GM18519 (cell line): ENCODE results near the gene OPTN.
"Not testable (repeated sequence)": the region's sequence is repeated elsewhere in the genome, so short reads cannot be mapped to it uniquely, and the experiment has no call there.

ENCODE experiments used
- ATAC-seq: cut with Tn5 transposase; IDR thresholded peaks from one replicate; pipeline ENCODE4 v1.9.1; 2021; ENCODE audit warnings: mild to moderate bottlenecking, moderate library complexity; ENCODE audit not compliant: unreplicated experiment, low FRiP score

Gene OPTN

GRCh38 chr10:13099666-13100348, at the start of gene OPTN:
TSS of gene OPTN (plus strand) at chr10:13100163. CDS start at chr10:13109123, 8,960 bp downstream.
- peak; percentile 42 for ATAC-seq

DNA sequence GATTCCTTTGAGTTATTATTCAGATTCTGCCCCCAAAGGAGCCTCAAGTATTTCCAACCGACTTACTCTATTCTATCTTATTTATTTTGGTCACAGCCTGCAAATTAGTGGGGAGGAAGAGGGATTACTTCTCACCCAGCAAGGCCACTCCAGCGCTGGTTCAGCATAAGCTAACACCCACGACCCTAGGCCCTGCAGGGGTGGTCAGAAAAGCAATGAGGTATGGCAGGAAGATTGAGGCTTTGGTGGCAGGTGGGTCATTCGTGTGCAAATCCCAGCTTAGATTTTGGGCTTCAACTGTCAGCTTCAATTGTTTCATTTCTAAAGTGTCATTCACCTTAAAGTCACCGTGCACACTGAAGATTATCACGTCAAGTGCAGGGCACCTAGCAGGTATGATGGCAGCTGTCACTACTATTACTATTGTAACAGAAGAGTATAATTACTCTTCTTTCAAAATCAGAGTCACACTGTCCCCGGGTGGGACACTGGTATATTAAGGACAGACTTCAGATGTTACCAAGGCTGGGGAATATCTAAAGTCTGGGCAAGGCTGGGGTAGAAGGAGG, 48.8 kb upstream of the OPTN start:
- ATAC-seq, result no peak

DNA sequence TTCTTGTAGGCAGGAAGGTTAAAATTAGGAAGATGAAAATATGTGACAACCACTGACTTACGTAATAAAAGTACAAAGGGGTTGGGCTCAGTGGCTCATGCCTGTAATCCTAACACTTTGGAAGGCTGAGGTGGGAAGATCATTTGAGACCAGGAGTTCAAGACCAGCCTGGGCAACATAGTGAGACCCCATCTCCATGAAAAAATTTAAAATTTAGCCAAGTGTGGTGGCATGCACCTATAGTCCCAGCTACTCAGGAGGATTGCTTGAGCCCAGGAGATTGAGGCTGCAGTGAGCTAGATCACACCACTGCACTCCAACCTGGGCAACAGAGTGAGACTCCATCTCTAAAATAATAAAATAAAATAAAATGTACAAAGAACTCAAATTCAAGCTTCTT, 46.8 kb upstream of the OPTN start:
- ATAC-seq, result not testable (repeated sequence)

DNA sequence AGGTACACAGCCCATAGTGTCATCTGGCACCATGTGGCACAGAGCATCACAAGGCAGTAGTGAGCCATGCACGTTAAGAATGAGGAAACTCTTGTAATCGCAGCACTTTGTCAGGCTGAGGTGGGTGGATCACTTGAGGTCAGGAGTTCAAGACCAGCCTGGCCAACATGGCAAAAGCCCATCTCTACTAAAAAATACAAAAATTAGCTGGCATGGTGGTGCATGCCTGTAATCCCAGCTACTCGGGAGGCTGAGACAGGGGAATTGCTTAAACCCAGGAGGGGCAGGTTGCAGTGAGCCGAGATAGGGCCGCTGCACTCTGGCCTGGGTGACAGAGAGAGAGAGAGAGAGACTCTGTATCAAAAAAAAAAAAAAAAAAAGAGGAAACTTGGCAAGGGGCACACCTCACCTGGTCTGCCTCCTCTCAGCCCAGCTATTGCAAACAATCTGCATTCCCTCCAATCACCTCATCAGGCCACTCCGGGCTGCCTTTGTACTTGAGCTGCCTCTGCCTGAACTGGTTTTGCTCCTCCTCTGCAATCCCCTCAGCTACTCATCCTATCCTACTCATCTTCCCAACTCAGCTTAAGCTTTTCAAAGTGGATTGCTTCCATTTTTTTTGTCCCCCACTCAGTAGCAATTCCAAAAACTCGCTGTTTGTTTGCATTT, 46.0 kb upstream of the OPTN start:
- no peak for ATAC-seq

- ATAC-seq, result no peak
These were observed 45.1 kb upstream of the OPTN start for GRCh38 chr10:13054844-13055243.

DNA sequence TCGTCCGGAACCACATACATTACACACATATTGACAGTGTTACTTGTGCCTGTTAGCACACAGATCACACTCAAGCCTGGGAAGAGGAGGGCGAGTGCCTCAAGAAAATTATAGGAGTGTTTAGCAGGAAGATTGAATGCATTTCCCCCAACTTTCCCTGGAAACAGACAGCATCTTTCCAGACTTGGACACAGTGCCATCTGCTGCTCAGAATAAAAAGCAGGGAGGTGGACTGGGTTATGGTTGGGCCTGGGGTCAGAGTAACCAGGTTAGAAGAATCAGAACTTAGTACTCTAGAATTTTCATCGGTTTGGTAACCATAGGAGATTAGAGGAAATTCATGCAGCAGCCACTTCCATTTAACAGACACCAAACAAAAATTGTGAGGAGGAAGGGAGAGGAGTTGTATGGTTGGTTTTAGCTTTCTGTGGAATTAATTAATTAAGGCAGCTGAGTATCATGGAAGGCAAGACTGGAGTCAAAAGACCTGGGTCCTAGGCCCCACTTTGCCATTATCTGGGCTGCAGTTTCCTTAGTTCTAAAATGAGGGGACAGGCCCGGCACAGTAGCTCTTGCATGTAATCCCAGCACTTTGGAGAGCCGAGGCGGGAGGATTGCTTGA, 43.4 kb upstream of the OPTN start:
- no peak for ATAC-seq

DNA sequence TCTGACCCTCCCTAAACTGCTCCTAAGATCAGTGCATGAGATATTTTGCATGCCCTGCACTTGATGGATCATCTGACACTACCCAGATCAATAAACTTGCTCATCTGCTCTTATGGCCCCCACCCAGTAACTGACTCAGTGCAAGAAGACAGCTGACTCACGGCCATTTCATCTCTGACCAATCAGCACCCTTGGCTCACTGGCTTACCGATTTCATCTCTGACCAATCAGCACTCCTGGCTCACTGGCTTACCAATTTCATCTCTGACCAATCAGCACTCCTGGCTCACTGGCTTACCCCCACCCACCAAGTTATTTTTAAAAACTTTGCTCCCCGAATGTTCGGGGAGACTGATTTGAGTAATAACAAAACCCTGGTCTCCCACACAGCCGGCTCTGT, 37.2 kb upstream of the OPTN start:
- ATAC-seq, result no peak

- ATAC-seq, result no peak
These were observed 33.4 kb upstream of the OPTN start for GRCh38 chr10:13066527-13066926.

DNA sequence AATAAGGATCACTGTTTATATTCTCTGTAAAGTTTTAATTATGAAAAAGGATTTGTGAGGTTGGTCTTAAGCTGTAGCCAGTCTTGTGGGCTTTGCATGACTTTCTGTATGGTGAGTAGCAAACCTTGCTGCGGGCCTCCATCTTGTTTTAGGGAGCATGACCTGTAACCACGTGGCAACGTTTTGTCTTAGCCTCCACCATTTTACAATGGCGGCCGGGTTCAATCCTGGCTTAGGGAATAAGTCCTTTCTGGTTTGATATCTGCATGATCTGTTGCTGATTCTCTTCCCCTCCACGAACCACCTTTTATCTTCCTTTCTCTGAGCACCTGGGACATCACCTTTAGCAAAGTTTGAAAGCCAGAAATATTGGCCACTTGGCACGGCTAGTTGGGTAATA, 32.5 kb upstream of the OPTN start:
- no peak for ATAC-seq

- no peak for ATAC-seq
These were observed 31.9 kb upstream of the OPTN start for GRCh38 chr10:13068071-13068470.

DNA sequence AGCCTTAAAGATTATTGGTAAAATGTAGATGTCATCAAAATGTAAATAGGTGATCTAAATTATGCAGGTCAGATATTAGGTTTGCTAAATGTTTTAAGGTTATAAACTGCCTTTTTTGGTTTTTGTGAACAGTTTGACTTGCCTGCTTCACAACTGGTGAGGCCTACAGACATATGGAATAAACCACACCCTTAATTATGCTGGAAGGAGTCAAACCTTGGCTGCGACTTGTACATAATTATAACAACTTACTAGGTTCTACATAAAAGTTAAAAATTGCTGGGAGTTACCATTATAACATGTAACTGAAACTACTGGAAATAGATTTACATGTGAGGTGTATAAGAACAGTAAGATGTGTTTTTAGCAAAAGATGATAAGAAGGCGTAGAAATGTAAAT, 31.5 kb upstream of the OPTN start:
- ATAC-seq, result no peak

DNA sequence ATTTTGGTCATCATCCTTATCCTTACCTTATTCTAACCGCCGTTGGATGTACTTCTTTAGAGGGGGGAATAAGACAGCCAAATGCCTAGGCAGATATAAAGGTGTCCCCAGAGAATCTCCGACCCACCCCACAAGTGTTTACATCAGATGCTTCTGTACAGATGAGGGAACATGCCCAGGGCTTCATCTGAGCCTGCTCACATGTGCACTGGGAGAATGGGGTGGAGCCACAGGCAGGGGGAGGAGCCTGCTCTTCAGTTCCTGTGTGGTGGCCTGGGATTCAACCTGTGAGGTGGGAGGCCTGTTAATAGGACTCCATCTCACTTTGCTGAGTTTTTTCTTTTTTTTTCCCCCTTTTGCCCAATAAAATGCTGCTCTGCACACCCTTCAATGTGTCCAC, 27.6 kb upstream of the OPTN start:
- no peak for ATAC-seq

DNA sequence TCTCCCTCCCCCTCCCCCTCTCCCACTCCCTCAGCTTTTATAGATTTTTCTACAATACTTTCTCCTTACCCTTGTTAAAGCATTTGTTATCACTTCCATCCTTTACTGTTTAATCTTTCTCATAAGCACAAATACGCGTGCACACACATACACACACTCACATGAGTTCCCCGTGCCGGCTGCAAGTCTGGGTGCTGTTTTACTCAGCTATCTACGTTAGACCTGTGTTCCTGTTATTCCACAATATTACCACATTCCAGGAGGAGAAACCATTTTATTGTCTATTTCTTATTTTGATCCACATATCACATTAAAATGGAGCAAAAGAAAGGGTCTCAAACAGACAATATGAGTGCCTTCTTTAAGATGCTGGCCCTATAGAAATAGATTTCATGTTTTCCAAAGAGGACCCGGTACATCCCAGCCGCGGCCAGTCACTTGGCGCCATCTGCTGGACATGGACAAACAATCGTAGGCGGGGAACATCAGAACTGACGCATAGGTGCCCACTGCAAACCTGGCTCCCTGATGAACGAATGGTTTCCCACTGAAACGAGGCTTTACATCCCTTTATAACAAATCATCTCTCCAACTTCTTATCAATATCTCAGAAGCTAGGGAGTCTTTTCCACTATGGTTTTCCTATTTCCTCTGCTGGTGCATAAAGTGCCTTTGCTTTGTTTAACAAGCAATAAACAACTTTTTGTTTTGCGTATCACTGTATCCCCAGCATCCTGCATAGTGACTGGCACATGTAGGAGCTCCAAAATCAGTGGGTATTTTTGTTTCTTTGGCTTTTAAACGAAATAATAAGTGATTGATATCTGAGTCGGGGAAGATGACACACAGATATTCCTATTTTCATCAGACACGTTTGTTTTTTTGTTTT, 25.2 kb upstream of the OPTN start:
- no peak for ATAC-seq

- no peak for ATAC-seq
These were observed 20.8 kb upstream of the OPTN start for GRCh38 chr10:13078912-13079775.

- no peak for ATAC-seq
These were observed 20.2 kb upstream of the OPTN start for GRCh38 chr10:13079776-13080050.

GRCh38 chr10:13080643-13081042, 19.3 kb upstream of the OPTN start:
- no peak for ATAC-seq

- not testable (repeated sequence) for ATAC-seq
These were observed 16.3 kb upstream of the OPTN start for GRCh38 chr10:13083700-13084099.

- ATAC-seq, result no peak
These were observed 13.9 kb upstream of the OPTN start for GRCh38 chr10:13086056-13086455.

GRCh38 chr10:13087601-13087985, 12.4 kb upstream of the OPTN start:
- no peak for ATAC-seq
